Kidney capillary endothelial cell (primary cell): ENCODE data around the gene PRRG3.
A peak's percentile ranks its signal among the peaks of the same experiment; 100 is the strongest.
"Not testable (repeated sequence)": the region's sequence is repeated elsewhere in the genome, so short reads cannot be mapped to it uniquely, and the experiment has no call there.

Experiments used
- DNase-seq: peaks from one replicate; pipeline ENCODE4 v3.0.0-alpha.2; 2018; ENCODE audit warnings: low spot score

PRRG3 gene

DNA sequence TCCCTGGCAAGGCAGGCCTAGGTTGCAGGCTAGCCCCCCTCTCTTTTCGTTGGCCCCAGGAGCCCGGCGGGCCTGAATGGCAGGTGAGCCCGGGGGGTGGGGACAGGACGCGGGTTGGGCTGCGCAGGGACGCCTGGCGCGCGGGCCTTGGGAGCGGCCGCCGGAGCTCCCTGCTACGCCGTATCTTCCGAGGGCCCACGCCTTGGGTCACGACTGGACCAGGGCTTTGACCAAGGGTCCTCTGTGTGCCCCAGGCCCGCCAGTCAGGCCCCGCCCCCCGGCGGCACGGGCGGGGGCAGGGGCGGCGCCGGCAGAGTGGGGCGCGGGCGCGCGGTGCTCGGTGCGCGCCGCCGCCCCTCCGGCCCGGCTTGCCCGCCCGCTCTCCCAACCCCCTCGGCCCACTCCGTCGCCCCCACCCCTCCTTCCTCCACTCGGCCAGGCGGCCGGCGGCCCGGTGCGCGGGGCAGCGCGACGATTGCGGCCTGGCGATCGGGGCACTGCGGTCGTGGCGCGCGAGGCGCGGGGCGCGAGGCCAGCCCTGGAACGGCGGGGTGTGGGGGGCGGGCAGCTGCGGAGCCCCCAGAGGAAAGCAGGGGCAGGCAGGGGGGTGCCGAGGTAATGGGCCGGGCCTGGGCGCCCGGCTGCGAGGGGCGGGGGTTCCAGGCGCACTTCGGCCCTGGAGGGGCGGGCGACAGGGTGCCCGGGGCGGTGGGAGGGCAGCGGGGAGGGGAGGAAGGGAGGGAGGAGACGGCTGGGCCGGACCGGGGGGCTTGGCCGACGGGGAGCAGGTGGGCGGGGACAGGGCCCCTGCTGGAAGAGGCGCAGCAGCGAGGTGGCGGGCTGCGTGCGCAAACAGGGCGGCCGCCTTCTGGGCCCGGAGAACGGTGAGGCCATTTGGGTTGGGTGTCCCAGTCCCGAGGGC is at the start of gene PRRG3:
Gene PRRG3, plus strand, starts transcription at position 798 of the 922 bp plus-strand sequence. CDS start 3,357 bp downstream, outside the sequence.
- DNase-seq, result no peak

DNA sequence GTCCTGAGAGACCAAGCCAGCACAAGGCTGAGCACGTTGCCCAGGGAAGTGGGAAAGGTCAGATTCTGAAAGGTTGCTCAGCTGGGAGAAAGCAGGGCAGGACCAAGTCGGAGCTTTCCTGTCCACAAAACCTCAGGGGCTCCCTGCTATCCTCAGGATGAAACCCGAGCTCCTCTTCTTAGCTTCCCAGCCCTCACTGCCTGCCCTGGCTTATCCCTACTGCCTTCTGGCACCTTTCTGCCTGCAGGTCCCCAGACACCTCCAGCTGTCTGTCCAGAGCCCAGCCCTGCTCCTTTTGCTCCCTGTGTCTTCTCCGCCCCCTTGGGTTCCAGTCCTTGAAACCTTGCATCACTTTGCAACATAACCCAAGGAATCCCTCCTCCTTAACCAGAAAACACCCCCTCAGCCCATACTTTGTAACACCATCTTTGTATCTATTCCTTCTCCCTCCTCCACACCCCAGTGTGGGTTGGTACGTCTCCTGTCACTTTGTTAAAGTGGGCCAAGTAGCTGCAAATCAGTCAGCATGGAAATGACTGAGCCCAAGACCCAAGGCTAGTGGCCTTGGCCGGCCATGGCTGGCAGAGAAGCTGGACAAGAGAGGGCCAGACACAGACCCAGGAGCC is 20.0 kb upstream of the PRRG3 start:
- DNase-seq, result no peak

- DNase-seq, result no peak
Observed at GRCh38 chrX:151676196-151676595, 19.1 kb upstream of the PRRG3 start.

- DNase-seq, result no peak
Observed at GRCh38 chrX:151679798-151680402, 15.4 kb upstream of the PRRG3 start.

DNA sequence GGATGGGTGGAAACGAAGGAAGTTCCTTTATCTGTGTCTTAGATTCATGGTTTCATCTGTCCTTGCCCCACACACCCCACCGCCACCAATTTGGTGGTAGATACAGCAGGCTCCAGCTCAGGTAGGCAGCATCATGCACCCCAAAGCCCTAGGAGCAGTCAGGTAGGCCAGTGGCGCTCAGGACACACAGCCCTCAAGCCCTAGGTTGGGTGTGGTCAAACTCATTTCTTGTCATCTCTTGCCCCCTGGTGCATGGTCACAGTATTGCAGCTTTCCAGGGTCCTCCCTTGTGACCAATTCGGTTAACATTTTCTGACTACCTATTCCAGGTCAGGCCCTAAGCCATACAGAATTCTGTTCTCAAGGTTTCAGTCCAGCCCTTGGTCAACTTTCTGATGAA is 14.5 kb upstream of the PRRG3 start:
- peak; percentile 21 for DNase-seq

DNA sequence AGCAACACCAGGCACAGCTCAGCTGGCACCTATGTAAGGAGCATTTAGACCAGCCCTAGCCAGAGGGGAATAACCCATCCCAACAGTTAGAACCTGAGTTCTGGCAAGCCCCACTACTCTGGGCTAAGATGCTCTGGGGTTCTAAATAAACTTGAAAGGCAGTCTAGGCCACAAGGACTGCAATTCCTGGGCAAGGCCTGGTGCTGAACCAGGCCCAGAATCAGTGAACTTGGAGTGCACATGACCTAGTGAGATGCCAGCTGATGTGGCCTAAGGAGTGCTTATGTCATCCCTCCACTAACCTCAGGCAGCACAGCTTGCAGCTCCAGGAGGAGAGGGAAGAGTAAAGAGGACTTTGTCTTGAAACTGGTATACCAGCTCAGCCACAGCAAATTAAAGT is 7.6 kb upstream of the PRRG3 start:
- no peak for DNase-seq

DNA sequence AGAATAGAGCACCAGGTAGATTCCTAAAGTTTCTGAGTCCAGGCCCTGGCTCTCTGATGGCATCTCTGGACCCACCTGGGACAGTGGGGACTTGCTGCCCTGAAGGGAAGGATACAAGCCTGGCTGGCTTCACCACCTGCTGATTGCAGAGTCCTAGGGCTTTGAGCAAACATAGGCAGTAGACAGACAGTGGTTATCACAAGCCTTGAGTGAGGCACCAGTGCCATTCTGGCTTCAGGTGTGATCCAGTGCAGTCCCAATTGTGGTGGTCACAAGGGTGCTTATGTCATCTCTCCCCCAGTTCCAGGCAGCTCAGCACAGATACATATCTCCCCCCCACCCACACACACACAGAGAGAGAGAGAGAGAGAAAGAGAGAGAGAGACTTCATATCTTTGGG is 6.6 kb upstream of the PRRG3 start:
- DNase-seq, result no peak

- no peak for DNase-seq
Observed at GRCh38 chrX:151692825-151693224, 2.4 kb upstream of the PRRG3 start.

GRCh38 chrX:151694121-151694520 is 1.1 kb upstream of the PRRG3 start:
- no peak for DNase-seq

DNA sequence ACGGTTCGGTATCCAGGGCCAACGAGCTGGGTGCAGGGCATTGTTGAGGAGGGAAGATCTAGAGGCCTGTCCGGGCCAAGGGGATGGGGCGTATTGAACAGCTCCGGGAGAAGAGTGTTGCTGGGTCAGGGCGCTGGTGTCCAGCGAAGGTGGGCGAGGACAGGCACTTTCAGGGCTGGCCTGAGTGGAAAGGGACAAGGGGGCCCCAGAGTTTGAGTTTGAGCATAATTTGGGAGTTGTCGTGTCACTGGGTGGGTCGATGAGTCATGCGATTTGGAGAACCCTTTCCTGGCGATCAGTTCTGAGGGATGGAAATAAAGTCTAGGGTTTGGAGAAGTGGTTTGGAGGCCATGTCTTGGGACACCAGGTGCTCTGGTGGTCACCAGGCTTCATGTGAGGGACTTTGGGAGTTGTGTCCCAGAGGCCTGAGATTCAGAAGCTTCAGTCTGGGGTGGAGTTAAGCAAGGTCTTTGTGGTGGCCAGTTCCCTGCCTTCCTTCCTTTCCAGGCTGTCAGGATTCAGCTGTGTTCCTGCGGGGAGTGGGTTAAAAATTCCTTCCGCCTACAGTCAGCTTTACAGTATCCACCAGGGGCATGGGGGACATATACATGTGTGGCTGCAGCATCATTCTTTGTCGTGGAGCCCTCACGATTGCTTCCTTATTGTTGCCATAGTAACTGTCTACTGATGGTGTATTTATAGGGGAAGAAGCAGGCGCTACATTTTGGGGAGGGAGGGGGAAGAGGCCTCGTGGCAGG is 504 bp downstream of the PRRG3 start:
- DNase-seq, result no peak

DNA sequence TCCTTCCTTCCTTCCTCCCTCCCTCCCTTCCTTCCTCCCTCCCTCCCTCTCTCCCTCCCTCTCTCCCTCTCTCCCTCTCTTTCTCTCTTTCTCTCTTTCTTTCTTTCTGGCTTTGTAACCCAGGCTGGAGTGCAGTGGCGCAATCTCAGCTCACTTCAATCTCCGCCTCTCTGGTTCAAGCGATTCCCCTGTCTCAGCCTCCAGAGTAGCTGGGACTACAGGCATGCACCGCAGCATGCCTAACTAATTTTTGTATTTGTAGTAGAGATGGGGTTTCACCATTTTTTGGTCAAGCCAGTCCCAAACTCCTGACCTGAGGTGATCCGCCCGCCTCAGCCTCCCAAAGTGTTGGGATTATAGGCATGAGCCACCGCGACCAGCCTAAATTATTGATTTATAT is 1.8 kb downstream of the PRRG3 start:
- DNase-seq, result not testable (repeated sequence)

DNA sequence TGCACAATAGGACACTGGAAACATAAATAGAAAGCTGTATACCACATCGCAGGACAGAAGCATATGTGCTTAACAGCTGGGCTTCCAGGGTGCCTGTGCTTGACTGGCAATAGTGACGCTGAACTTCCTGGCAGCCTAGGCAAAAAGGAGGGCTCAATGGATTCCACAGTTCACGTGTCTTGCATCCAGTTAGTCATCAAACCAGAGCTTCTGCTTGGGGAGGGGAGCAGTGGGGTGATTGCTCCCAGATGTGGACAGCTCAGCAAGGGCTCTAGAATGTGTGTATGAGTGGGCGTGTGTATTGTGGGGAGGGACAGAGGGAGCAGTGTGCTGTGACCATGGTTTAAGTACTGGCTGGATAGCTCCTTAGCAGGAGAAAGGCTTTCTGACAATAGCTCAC is 2.3 kb downstream of the PRRG3 start:
- DNase-seq, result no peak

GRCh38 chrX:151698485-151698884 is 3.2 kb downstream of the PRRG3 start:
- no peak for DNase-seq

- no peak for DNase-seq
Observed at GRCh38 chrX:151699746-151700145, 4.5 kb downstream of the PRRG3 start.

GRCh38 chrX:151700581-151700980 is 5.3 kb downstream of the PRRG3 start:
- DNase-seq, result no peak

- no peak for DNase-seq
Observed at GRCh38 chrX:151701071-151701470, 5.8 kb downstream of the PRRG3 start.

- no peak for DNase-seq
Observed at GRCh38 chrX:151701531-151701930, 6.3 kb downstream of the PRRG3 start.

- DNase-seq, result no peak
Observed at GRCh38 chrX:151702026-151702714, 6.9 kb downstream of the PRRG3 start.

DNA sequence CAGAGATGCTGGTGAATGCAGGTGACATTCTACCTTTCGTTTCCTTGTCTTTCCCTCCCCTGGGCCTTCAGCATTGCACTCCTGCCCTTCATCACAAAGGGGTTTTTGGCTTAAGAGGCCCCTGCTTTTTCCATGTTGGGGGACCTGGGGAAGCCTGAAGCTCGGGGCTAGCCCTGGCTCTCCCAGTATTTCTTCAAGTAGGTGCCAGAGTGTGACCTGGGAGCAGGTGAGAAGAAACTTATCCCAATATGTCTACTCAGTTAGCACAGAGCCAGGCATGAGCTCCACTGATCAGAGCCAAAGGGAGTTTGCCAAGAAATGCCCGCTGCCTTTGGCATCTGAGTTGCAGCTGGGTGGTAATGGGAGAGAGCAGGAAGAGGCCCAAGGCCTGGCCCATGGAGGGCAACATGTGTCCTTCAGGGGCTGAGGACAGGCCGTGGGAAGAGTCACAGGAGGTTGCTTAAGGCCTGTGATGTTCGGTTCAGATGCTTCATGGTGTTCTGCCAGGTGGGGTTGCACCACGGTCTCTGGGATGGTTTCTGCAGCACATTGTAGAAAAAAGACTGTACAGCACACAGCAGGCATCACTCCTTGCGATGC is 7.6 kb downstream of the PRRG3 start:
- DNase-seq, result no peak

DNA sequence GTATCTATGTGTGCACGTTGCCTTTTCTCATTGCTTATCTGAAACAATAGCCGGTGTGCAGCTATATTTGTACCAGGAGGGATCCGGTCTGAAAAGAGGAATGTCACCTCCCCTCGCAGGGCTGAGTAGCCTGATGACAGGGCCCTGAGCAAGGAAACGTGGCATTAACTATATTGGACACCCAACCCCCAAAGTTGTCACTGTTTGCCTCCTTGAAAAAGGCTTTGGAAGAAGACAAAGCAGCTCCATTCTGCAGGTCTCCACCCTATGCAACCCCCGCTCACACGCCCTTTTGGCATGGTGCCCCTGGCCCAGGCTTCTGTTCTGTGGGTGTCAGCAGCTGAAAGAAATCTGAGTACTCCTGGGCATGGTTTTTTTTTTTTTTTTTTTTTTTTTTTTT is 8.2 kb downstream of the PRRG3 start:
- DNase-seq, result peak; percentile 23

DNA sequence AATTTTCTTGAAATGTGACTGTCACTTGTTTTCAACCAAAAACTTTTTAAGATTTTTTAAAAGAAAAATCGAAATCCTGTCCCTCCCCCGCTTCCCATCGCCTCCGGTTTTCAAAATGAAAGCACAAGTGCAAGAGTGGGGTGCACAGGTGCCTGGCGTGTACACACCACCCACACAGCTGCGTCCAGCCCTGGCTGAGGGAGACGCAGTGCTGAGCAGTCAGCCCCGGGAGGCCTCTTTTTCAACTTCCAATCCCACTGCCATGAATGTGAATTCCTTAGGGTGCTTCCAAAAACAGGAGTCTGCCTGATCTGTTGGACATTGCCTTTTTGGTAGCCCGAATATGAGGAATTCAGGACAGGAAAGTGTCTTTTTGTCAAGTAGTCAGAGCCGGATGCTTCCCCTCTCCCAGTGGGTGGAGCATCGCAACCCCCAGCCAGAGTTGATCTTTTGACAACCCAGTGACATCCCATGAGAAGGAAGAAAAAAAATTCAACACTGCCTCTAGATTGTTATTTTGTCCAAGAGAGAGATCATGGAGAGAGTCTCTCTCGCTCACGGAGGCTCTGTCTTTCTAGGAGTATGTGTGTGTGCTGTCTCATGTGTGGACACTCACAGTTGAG is 8.9 kb downstream of the PRRG3 start:
- DNase-seq, result no peak
